ENCODE measurements around the gene TNNT2. TPM values are rescaled to one million over a fixed set of nuclear protein-coding genes. Genes with fewer than 3 reads are reported as not detected.

The TNNT2 gene
- total RNA-seq, 1 donor from 2014 or later = not detected

GRCh38 chr1:201356701-201357100 lies 20.8 kb downstream of the TNNT2 start:
- Mint-ChIP-seq H3K27ac (no peak overlapping the region), H3K9me3 (no peaks in the 10 kb centered on the region), H3K27me3 (ENCODE audit: low read depth) (peaks cover under 1% of the 10 kb centered on the region), H3K4me1 (ENCODE audit: low read depth) (no peaks in the 10 kb centered on the region), H3K36me3 (ENCODE audit: low read depth) (no peaks in the 10 kb centered on the region), H3K4me3 (ENCODE audit: low read depth) (no peak overlapping the region)
- DNase-seq (ENCODE audit: low spot score) = no peak
- intact Hi-C loops (cut with micrococcal nuclease) = no loop called here

DNA sequence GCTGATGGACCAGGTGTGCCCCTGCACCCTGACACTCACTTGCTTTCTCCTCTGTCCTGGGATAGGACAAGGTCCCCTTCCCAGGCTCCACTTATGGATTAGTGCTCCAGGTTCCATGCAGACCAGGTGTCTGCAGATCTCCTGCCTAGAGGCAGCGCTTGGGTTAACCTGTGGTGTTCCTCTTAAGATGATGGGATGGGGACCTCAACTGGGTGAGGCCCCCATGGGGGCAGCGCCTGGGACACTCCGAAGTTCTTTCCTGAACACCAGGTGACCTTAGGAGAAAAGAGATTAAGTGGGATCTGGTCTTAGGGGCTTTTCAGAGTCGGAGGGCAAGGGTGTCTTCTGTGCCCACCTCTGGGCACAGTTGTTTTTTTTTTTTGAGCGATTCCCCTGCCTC lies 21.2 kb downstream of the TNNT2 start:
- intact Hi-C loops (cut with micrococcal nuclease) = no loop called here
- Mint-ChIP-seq H3K4me1 (ENCODE audit: low read depth) (no peaks in the 10 kb centered on the region), H3K9me3 (no peaks in the 10 kb centered on the region), H3K4me3 (ENCODE audit: low read depth) (no peak overlapping the region), H3K27me3 (ENCODE audit: low read depth) (no peaks in the 10 kb centered on the region), H3K27ac (no peak overlapping the region), H3K36me3 (ENCODE audit: low read depth) (no peaks in the 10 kb centered on the region)
- DNase-seq (ENCODE audit: low spot score) = no peak

- no peaks in the 10 kb centered on the region for H3K9me3 Mint-ChIP-seq
- H3K27me3 Mint-ChIP-seq (ENCODE audit: low read depth) = no peaks in the 10 kb centered on the region
- no peak overlapping the region for H3K27ac Mint-ChIP-seq
- no peaks in the 10 kb centered on the region for H3K4me1 Mint-ChIP-seq (ENCODE audit: low read depth)
- intact Hi-C loops (cut with micrococcal nuclease) = no loop called here
- no peaks in the 10 kb centered on the region for H3K36me3 Mint-ChIP-seq (ENCODE audit: low read depth)
- H3K4me3 Mint-ChIP-seq (ENCODE audit: low read depth) = no peak overlapping the region
- DNase-seq (ENCODE audit: low spot score) = no peak
Observed at GRCh38 chr1:201355471-201355870, 22.0 kb downstream of the TNNT2 start.

- intact Hi-C loops (cut with micrococcal nuclease) = no loop called here
- DNase-seq (ENCODE audit: low spot score) = no peak
- H3K4me3 Mint-ChIP-seq (ENCODE audit: low read depth) = no peak overlapping the region
- H3K27ac Mint-ChIP-seq = no peak overlapping the region
- no peaks in the 10 kb centered on the region for H3K36me3 Mint-ChIP-seq (ENCODE audit: low read depth)
- no peaks in the 10 kb centered on the region for H3K27me3 Mint-ChIP-seq (ENCODE audit: low read depth)
- H3K4me1 Mint-ChIP-seq (ENCODE audit: low read depth) = no peaks in the 10 kb centered on the region
- H3K9me3 Mint-ChIP-seq = no peaks in the 10 kb centered on the region
Observed at GRCh38 chr1:201354901-201355295, 22.6 kb downstream of the TNNT2 start.

GRCh38 chr1:201354151-201354900 lies 23.2 kb downstream of the TNNT2 start:
- Mint-ChIP-seq H3K27me3 (ENCODE audit: low read depth) (peaks cover 2% of the 10 kb centered on the region), H3K36me3 (ENCODE audit: low read depth) (no peaks in the 10 kb centered on the region), H3K9me3 (no peaks in the 10 kb centered on the region), H3K4me3 (ENCODE audit: low read depth) (no peak overlapping the region), H3K4me1 (ENCODE audit: low read depth) (no peaks in the 10 kb centered on the region), H3K27ac (no peak overlapping the region)
- intact Hi-C loops (cut with micrococcal nuclease) = no loop called here
- DNase-seq (ENCODE audit: low spot score) = no peak

DNA sequence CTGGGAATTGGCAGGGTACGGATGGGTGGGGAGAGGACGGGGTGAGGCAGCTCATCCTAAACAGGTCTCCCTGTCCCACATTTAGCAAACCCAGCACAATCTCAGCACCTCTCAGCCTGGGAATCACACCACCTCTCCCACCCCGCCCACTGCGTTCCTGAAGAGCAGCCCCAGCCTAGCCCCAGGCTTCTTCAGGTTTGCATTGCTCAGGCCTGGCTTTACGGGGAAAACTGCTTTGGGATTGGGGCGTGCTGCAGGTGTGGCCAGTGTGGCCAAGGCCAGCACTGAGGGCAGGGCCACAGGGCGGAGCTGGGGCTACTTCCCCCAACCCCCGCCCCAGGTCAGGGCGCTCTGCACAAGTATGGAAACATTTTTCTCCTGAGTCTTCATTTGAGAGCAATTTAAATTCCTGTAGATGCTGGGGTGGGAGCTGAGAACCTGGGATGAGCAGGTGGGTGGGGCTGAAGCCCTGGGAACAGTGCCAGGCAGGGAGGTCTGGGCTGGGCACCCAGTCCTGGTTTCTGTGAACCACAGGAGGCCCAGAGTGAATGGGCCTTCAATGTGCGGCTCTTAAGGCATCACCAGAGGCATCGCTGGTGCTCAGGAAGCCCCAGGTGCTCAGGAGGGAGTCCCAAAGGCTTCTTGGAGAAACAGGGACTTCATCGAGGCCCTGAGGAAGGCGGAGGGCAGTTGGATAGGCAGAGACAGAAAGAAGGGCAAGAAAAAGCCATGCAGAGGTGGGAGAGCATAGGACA lies 24.1 kb downstream of the TNNT2 start:
- Mint-ChIP-seq H3K27me3 (ENCODE audit: low read depth) (peaks cover 2% of the 10 kb centered on the region), H3K36me3 (ENCODE audit: low read depth) (no peaks in the 10 kb centered on the region), H3K4me1 (ENCODE audit: low read depth) (no peaks in the 10 kb centered on the region), H3K4me3 (ENCODE audit: low read depth) (no peak overlapping the region), H3K27ac (no peak overlapping the region), H3K9me3 (no peaks in the 10 kb centered on the region)
- intact Hi-C loops (cut with micrococcal nuclease) = no loop called here
- no peak for DNase-seq (ENCODE audit: low spot score)

DNA sequence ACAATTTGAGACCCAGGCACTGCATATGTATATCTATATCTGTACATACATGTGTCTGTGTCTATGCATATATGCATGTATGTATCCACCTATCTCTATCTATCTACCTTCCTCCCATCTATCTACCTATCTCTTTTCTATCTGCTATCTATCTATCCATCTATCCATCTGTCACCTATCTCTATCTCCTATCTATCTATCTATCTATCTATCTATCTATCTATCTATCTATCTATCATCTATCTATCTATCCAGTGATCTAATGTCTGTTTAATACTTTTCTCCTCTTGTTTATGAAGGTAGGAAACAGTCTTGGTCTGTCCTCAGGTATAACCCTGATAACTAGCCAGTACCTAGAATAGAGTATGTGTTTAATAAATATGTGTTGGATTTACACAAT lies 25.9 kb downstream of the TNNT2 start:
- Mint-ChIP-seq H3K27ac (no peak overlapping the region), H3K36me3 (ENCODE audit: low read depth) (no peaks in the 10 kb centered on the region), H3K27me3 (ENCODE audit: low read depth) (peaks cover 5% of the 10 kb centered on the region), H3K9me3 (no peaks in the 10 kb centered on the region), H3K4me1 (ENCODE audit: low read depth) (no peaks in the 10 kb centered on the region), H3K4me3 (ENCODE audit: low read depth) (no peak overlapping the region)
- DNase-seq (ENCODE audit: low spot score) = no peak
- intact Hi-C loops (cut with micrococcal nuclease) = no loop called here

GRCh38 chr1:201350884-201351283 lies 26.6 kb downstream of the TNNT2 start:
- Mint-ChIP-seq H3K4me1 (ENCODE audit: low read depth) (no peaks in the 10 kb centered on the region), H3K9me3 (no peaks in the 10 kb centered on the region), H3K27me3 (ENCODE audit: low read depth) (peaks cover 5% of the 10 kb centered on the region), H3K36me3 (ENCODE audit: low read depth) (no peaks in the 10 kb centered on the region), H3K27ac (no peak overlapping the region), H3K4me3 (ENCODE audit: low read depth) (no peak overlapping the region)
- intact Hi-C loops (cut with micrococcal nuclease) = no loop called here
- no peak for DNase-seq (ENCODE audit: low spot score)

GRCh38 chr1:201350361-201350725 lies 27.1 kb downstream of the TNNT2 start:
- Mint-ChIP-seq H3K27me3 (ENCODE audit: low read depth) (peaks cover 5% of the 10 kb centered on the region), H3K36me3 (ENCODE audit: low read depth) (no peaks in the 10 kb centered on the region), H3K9me3 (no peaks in the 10 kb centered on the region), H3K4me1 (ENCODE audit: low read depth) (no peaks in the 10 kb centered on the region), H3K4me3 (ENCODE audit: low read depth) (no peak overlapping the region), H3K27ac (no peak overlapping the region)
- intact Hi-C loops (cut with micrococcal nuclease) = no loop called here
- DNase-seq (ENCODE audit: low spot score) = no peak

- Mint-ChIP-seq H3K4me3 (ENCODE audit: low read depth) (no peak overlapping the region), H3K4me1 (ENCODE audit: low read depth) (no peaks in the 10 kb centered on the region), H3K9me3 (no peaks in the 10 kb centered on the region), H3K36me3 (ENCODE audit: low read depth) (no peaks in the 10 kb centered on the region), H3K27me3 (ENCODE audit: low read depth) (peaks cover 11% of the 10 kb centered on the region), H3K27ac (no peak overlapping the region)
- intact Hi-C loops (cut with micrococcal nuclease) = no loop called here
- DNase-seq (ENCODE audit: low spot score) = no peak
Observed at GRCh38 chr1:201349092-201349491, 28.4 kb downstream of the TNNT2 start.

DNA sequence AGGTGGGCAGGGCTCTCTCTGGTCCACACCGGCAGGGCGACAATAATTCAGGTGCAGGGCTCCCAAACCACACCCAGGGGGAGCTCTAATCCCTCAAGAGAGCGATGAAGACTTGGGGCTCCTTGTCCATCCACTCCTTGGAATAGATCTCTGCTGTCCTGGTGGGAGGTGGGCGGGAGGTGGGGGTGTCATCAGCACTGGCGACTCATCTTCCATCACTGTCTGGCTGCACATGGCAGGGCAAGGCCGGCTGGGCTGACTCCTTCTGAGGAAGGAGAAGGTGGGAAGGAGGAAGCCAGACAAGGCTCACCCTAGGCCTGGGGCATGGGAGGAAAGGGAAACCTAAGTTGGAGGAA lies 29.3 kb downstream of the TNNT2 start:
- H3K36me3 Mint-ChIP-seq (ENCODE audit: low read depth) = no peaks in the 10 kb centered on the region
- intact Hi-C loops (cut with micrococcal nuclease) = no loop called here
- H3K27ac Mint-ChIP-seq = no peak overlapping the region
- H3K4me1 Mint-ChIP-seq (ENCODE audit: low read depth) = no peaks in the 10 kb centered on the region
- H3K27me3 Mint-ChIP-seq (ENCODE audit: low read depth) = peaks cover 11% of the 10 kb centered on the region
- H3K9me3 Mint-ChIP-seq = no peaks in the 10 kb centered on the region
- no peak overlapping the region for H3K4me3 Mint-ChIP-seq (ENCODE audit: low read depth)
- no peak for DNase-seq (ENCODE audit: low spot score)

DNA sequence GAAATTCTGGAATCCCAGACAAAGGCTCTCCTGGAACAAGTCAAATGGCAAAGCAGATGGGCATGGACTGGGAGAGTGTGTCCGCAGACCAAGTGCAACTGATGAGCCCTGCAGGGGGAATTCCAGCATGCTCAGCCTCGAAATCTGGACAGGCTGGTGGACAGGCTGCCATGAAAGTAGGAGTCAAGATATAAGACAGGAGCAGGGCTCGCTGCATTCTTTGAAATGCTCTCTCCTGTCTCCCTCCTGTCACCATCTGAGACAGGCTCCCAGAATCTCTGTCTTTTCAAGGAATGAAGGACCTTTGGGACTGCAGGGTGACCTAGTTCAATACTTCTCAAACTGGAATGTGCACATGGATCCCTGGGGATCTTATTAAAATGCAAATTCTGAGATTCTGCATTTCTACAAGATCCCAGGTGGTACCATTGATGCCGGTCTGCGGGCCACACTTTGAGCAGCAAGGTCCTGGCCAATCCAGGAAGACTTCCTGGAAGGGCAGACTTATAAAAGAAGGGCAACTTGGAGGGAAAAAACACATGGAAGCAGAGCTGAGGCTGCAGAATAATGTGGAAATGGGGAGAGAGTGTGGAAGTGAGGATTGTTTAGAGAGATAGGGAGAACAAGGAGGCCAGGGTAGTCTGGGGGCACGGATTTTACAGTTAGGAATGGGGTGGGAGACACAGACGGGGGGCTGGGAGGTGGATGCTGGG lies 29.8 kb downstream of the TNNT2 start:
- H3K4me1 Mint-ChIP-seq (ENCODE audit: low read depth) = no peaks in the 10 kb centered on the region
- no peaks in the 10 kb centered on the region for H3K36me3 Mint-ChIP-seq (ENCODE audit: low read depth)
- no peak for DNase-seq (ENCODE audit: low spot score)
- H3K27me3 Mint-ChIP-seq (ENCODE audit: low read depth) = peaks cover 11% of the 10 kb centered on the region
- no peak overlapping the region for H3K4me3 Mint-ChIP-seq (ENCODE audit: low read depth)
- intact Hi-C loops (cut with micrococcal nuclease) = no loop called here
- H3K27ac Mint-ChIP-seq = no peak overlapping the region
- H3K9me3 Mint-ChIP-seq = no peaks in the 10 kb centered on the region

DNA sequence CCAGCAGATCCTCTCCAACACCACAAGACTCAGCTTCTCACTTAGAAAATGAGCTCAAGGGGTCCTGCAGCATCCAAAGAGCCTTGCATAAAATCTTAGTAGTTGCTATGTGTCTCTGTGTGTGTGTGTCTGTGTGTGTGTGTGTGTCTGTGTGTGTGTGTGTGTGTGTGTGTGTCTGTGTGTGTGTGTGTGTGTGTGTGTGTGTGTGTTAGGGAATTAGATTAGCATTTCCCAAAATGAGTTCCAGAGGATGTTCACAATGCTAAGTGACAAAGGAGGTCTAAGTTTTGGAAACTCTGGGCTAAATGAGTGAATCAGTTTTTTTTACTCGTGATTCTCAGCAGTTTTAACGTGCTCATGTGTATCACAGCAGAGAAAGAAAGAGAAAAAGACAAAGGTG lies 30.5 kb downstream of the TNNT2 start:
- H3K27ac Mint-ChIP-seq = no peak overlapping the region
- no peak for DNase-seq (ENCODE audit: low spot score)
- intact Hi-C loops (cut with micrococcal nuclease) = no loop called here
- H3K36me3 Mint-ChIP-seq (ENCODE audit: low read depth) = no peaks in the 10 kb centered on the region
- peaks cover 11% of the 10 kb centered on the region for H3K27me3 Mint-ChIP-seq (ENCODE audit: low read depth)
- H3K9me3 Mint-ChIP-seq = no peaks in the 10 kb centered on the region
- no peaks in the 10 kb centered on the region for H3K4me1 Mint-ChIP-seq (ENCODE audit: low read depth)
- H3K4me3 Mint-ChIP-seq (ENCODE audit: low read depth) = no peak overlapping the region

Data from activated T-helper 2 cell treated with anti-CD3 and anti-CD28 coated beads, Interferon-gamma antibody, Interleukin-2, Interleukin-4, amounts not matched to agents 10 μg/mL and 5 μg/mL and 100 μg/mL, durations not matched to agents 14 hours and 24 hours and 36 hours (primary cell).